ENCODE results near the gene N4BP3.
A peak's percentile ranks its signal among the peaks of the same experiment; 100 is the strongest.

Gene N4BP3

GRCh38 chr5:178153530-178154340, 40.4 kb downstream of the N4BP3 start, which contains the start of gene NHP2:
Gene NHP2 (minus strand): TSS chr5:178153885. CDS start chr5:178153817, 68 bp downstream.
- TF ChIP-seq CTCF (IDR thresholded peaks at IDR 0.05) = no peak
- Histone ChIP-seq H3K4me3 (peak within 1 kb of the TSS; percentile 76), H3K27ac (peak within 1 kb of the TSS; percentile 57 to 78)
- DNase-seq (ENCODE audit: low spot score) = peak; percentile 99

GRCh38 chr5:178155065-178155464, 41.7 kb downstream of the N4BP3 start:
- no peak for DNase-seq (ENCODE audit: low spot score)
- Histone ChIP-seq H3K4me3 (no peak overlapping the region), H3K27ac (no peak overlapping the region)
- TF ChIP-seq CTCF (IDR thresholded peaks at IDR 0.05) = no peak

DNA sequence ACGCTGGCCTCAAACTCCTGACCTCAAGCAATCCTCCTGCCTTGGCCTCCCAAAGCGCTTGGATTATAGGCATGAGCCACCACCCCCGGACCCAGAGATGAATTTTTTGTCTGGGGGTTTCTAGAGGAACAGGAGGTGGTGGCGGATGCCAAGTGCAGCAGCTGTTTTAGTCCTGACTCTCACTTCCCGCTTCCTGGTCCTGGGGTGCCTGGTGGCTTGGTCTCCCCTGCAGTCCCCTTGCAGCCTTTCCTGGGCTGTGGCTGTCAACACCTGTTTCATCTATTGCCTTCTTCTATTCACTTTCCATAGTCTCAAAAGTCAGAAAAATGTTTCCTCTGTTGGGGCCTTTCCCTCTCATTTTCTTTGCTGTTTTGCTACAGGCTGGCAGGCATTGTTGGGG, 46.8 kb downstream of the N4BP3 start:
- Histone ChIP-seq H3K4me3 (no peak overlapping the region), H3K27ac (no peak overlapping the region)
- no peak for DNase-seq (ENCODE audit: low spot score)
- TF ChIP-seq CTCF (IDR thresholded peaks at IDR 0.05) = no peak

GRCh38 chr5:178162481-178162880, 49.1 kb downstream of the N4BP3 start:
- TF ChIP-seq CTCF (IDR thresholded peaks at IDR 0.05) = no peak
- H3K27ac ChIP-seq = no peak overlapping the region
- H3K4me3 ChIP-seq = no peak overlapping the region
- no peak for DNase-seq (ENCODE audit: low spot score)

- DNase-seq (ENCODE audit: low spot score) = peak; percentile 86
- Histone ChIP-seq H3K27ac (no peak overlapping the region), H3K4me3 (peak overlapping the region; percentile 53)
- TF ChIP-seq CTCF (IDR thresholded peaks at IDR 0.05) = peak; percentile 99
Observed at GRCh38 chr5:178163772-178164735, 50.7 kb downstream of the N4BP3 start.

- DNase-seq (ENCODE audit: low spot score) = no peak
- Histone ChIP-seq H3K27ac (no peak overlapping the region), H3K4me3 (no peak overlapping the region)
- TF ChIP-seq CTCF (IDR thresholded peaks at IDR 0.05) = no peak
Observed at GRCh38 chr5:178165581-178165980, 52.2 kb downstream of the N4BP3 start.

All from coronary artery (tissue), 2 donors.